H1 (cell line): Measurements from ENCODE around the gene FRMD4A. TPM values are rescaled to one million over a fixed set of nuclear protein-coding genes. Genes with fewer than 3 reads are reported as not detected.

Experiments used
- CTCF ChIA-PET: fragments of 300-600 bp; sonication (Branson Sonifier 250); formaldehyde crosslinking; loops from one replicate; lab custom pipeline; 2021; ENCODE audit not compliant: partially characterized antibody; lab: Charles Lee
- POLR2A ChIA-PET: fragments of 300-600 bp; sonication (Branson Sonifier 250); formaldehyde crosslinking; loops from one replicate; lab custom pipeline; 2021; ENCODE audit warnings: inconsistent platforms; ENCODE audit not compliant: partially characterized antibody; lab: Charles Lee
- DNase-seq, 2 experiments: peaks; one replicate each; pipeline versions ENCODE4 v3.0.0 to v3.0.0-alpha.2; 2010 to 2022; ENCODE audit warnings: low spot score in 2 of 2, low read depth in 1 of 2, mixed read lengths in 1 of 2
- FAIRE-seq: peaks from 2 replicates; lab custom pipeline; 2011; peaks lifted over from hg19 to GRCh38; lab: Jason Lieb, UNC
- H2AFZ ChIP-seq: 2 replicates; pipeline ENCODE4 v1.8.1; 2012; ENCODE audit warnings: low read length, inconsistent platforms
- H2AK5ac ChIP-seq: 2 replicates; pipeline ENCODE4 v1.6.1; 2013; ENCODE audit warnings: low read depth, low read length
- H2BK120ac ChIP-seq: replicated peaks from 2 replicates; pipeline ENCODE3; 2013; ENCODE audit warnings: low read depth, low read length, inconsistent platforms
- H2BK12ac ChIP-seq: 2 replicates; pipeline ENCODE4 v1.6.1; 2013; ENCODE audit warnings: low read depth, low read length
- H2BK15ac ChIP-seq: 2 replicates; pipeline ENCODE4 v1.6.1; 2013; ENCODE audit warnings: low read length
- H2BK20ac ChIP-seq: 2 replicates; pipeline ENCODE4 v1.6.1; 2013; ENCODE audit warnings: low read length
- H2BK5ac ChIP-seq: 2 replicates; pipeline ENCODE4 v1.6.1; 2013; ENCODE audit warnings: low read depth, low read length
- H3K14ac ChIP-seq: 2 replicates; pipeline ENCODE4 v1.6.1; 2013; ENCODE audit warnings: inconsistent platforms; ENCODE audit not compliant: insufficient read length
- H3K18ac ChIP-seq: 2 replicates; pipeline ENCODE4 v1.6.1; 2013; ENCODE audit warnings: low read length; ENCODE audit errors: extremely low read depth
- H3K23ac ChIP-seq: 2 replicates; pipeline ENCODE4 v1.6.1; 2013; ENCODE audit warnings: inconsistent platforms; ENCODE audit not compliant: insufficient read length
- H3K23me2 ChIP-seq: 2 replicates; pipeline ENCODE4 v1.6.1; 2013; ENCODE audit warnings: low read depth, low read length
- H3K27ac ChIP-seq: 2 replicates; pipeline ENCODE4 v1.6.1; 2011; ENCODE audit warnings: low read depth, low read length, inconsistent platforms
- H3K27me3 ChIP-seq, 4 experiments: replicated peaks in 1 of 4; 1 replicate in 1 of 4; 2 replicates in 3 of 4; pipeline versions ENCODE4 v1.6.1 to v1.8.1; 2011 to 2013; ENCODE audit warnings: low read length in 3 of 4, mild to moderate bottlenecking in 3 of 4, inconsistent platforms in 2 of 4, mixed read lengths in 2 of 4, moderate library complexity in 1 of 4; ENCODE audit not compliant: control insufficient read depth in 3 of 4, insufficient read depth in 3 of 4; ENCODE audit errors: extremely low read depth in 1 of 4
- H3K36me3 ChIP-seq, 4 experiments: 2 replicates each; pipeline versions ENCODE4 v1.6.1 to v1.8.1; 2011 to 2013; ENCODE audit warnings: mild to moderate bottlenecking in 4 of 4, low read length in 3 of 4, moderate library complexity in 2 of 4, control low read depth in 1 of 4, inconsistent platforms in 1 of 4; ENCODE audit not compliant: insufficient read depth in 4 of 4, control insufficient read depth in 2 of 4
- H3K4ac ChIP-seq: replicated peaks from 2 replicates; pipeline ENCODE3; 2013; ENCODE audit warnings: low read length, low read depth, mixed read lengths, inconsistent platforms; ENCODE audit not compliant: insufficient read length
- H3K4me1 ChIP-seq, 4 experiments: replicated peaks in 1 of 4; 1 replicate in 1 of 4; 2 replicates in 3 of 4; pipeline versions ENCODE4 v1.6.1 to v1.8.1; 2011 to 2013; ENCODE audit warnings: low read length in 3 of 4, inconsistent platforms in 2 of 4, mixed read lengths in 1 of 4; ENCODE audit not compliant: insufficient read depth in 4 of 4, control insufficient read depth in 3 of 4
- H3K4me2 ChIP-seq, 2 experiments: 2 replicates each; pipeline versions ENCODE4 v1.6.1 to v1.8.1; 2011 to 2013; ENCODE audit warnings: low read depth in 2 of 2, low read length in 2 of 2, control low read depth in 1 of 2, inconsistent platforms in 1 of 2, mild to moderate bottlenecking in 1 of 2; ENCODE audit not compliant: insufficient read depth in 1 of 2
- H3K4me3 ChIP-seq, 4 experiments: fragments of 200-600, 300-600 bp in 1 of 4; sonication (generic), shearing (Covaris generic), sonication (Bioruptor Twin) in 1 of 4; 2 replicates each; pipeline versions ENCODE4 v1.5.1 to v1.8.1; 2011 to 2016; ENCODE audit warnings: low read length in 4 of 4, low read depth in 3 of 4, control low read depth in 2 of 4, inconsistent platforms in 2 of 4, mild to moderate bottlenecking in 2 of 4, mixed read lengths in 1 of 4, moderate library complexity in 1 of 4; ENCODE audit not compliant: insufficient read depth in 2 of 4; ENCODE audit errors: extremely low read depth in 1 of 4
- H3K56ac ChIP-seq: replicated peaks from 2 replicates; pipeline ENCODE3; 2013; ENCODE audit warnings: low read depth, mild to moderate bottlenecking, mixed read lengths, low read length, inconsistent platforms; ENCODE audit not compliant: insufficient read length
- H3K79me1 ChIP-seq: 2 replicates; pipeline ENCODE4 v1.6.1; 2013; ENCODE audit warnings: low read depth, low read length, control low read depth
- H3K79me2 ChIP-seq, 2 experiments: 2 replicates each; pipeline versions ENCODE4 v1.6.1 to v1.8.1; 2012 to 2013; ENCODE audit warnings: low read length in 2 of 2, mild to moderate bottlenecking in 2 of 2, inconsistent platforms in 1 of 2; ENCODE audit not compliant: insufficient read depth in 2 of 2, control insufficient read depth in 1 of 2
- H3K9ac ChIP-seq, 4 experiments: replicated peaks in 1 of 4; 1 replicate in 1 of 4; 2 replicates in 3 of 4; pipeline versions ENCODE4 v1.6.1 to v1.8.1; 2011 to 2013; ENCODE audit warnings: low read depth in 3 of 4, low read length in 3 of 4, control low read depth in 2 of 4, mild to moderate bottlenecking in 2 of 4, moderate library complexity in 2 of 4, inconsistent platforms in 1 of 4; ENCODE audit errors: extremely low read depth in 1 of 4
- H3K9me3 ChIP-seq, 2 experiments: 2 replicates each; pipeline versions ENCODE4 v1.6.1 to v1.8.1; 2012 to 2013; ENCODE audit warnings: mild to moderate bottlenecking in 2 of 2, moderate library complexity in 2 of 2, control low read depth in 1 of 2, inconsistent platforms in 1 of 2, low read depth in 1 of 2, low read length in 1 of 2, mixed read lengths in 1 of 2; ENCODE audit not compliant: insufficient read depth in 2 of 2
- H4K20me1 ChIP-seq, 2 experiments: replicated peaks in 1 of 2; 2 replicates each; pipeline versions ENCODE3 to v1.8.1; 2011 to 2013; ENCODE audit warnings: inconsistent platforms in 2 of 2, low read length in 2 of 2, mild to moderate bottlenecking in 1 of 2; ENCODE audit not compliant: insufficient read depth in 2 of 2, control insufficient read depth in 1 of 2
- H4K5ac ChIP-seq: 2 replicates; pipeline ENCODE4 v1.6.1; 2013; ENCODE audit warnings: low read length, low read depth, mixed read lengths, inconsistent platforms; ENCODE audit not compliant: insufficient read length
- H4K8ac ChIP-seq: 2 replicates; pipeline ENCODE4 v1.8.0; 2013; ENCODE audit warnings: mild to moderate bottlenecking, moderate library complexity, low read length, inconsistent platforms; ENCODE audit not compliant: insufficient read depth; ENCODE audit errors: extremely low read depth
- H4K91ac ChIP-seq: replicated peaks from 2 replicates; pipeline ENCODE3; 2013; ENCODE audit warnings: low read length, mixed read lengths, inconsistent platforms; ENCODE audit not compliant: insufficient read length
- CHD2 ChIP-seq: IDR thresholded peaks from 2 replicates; pipeline ENCODE4 v1.6.1; 2012; ENCODE audit warnings: low read length, improper control_type of control experiment
- E2F6 ChIP-seq: IDR thresholded peaks from 2 replicates; pipeline ENCODE4 v1.6.1; 2012; ENCODE audit warnings: inconsistent platforms
- GABPA ChIP-seq: IDR thresholded peaks from 2 replicates; pipeline ENCODE4 v1.6.1; 2011; ENCODE audit warnings: mild to moderate bottlenecking, low read length, moderate library complexity, borderline replicate concordance; ENCODE audit not compliant: insufficient read depth
- JUND ChIP-seq: IDR thresholded peaks from 2 replicates; pipeline ENCODE4 v1.6.1; 2011; ENCODE audit warnings: mild to moderate bottlenecking, improper control_type of control experiment, low read length
- NRF1 ChIP-seq: IDR thresholded peaks from 2 replicates; pipeline ENCODE4 v1.6.1; 2011; ENCODE audit warnings: mild to moderate bottlenecking, low read depth, low read length, improper control_type of control experiment
- RFX5 ChIP-seq: IDR thresholded peaks from 2 replicates; pipeline ENCODE4 v1.6.1; 2011; ENCODE audit warnings: low read depth, low read length, improper control_type of control experiment, borderline replicate concordance
- RXRA ChIP-seq: IDR thresholded peaks from 2 replicates; pipeline ENCODE4 v1.6.1; 2011; ENCODE audit warnings: low read depth, mild to moderate bottlenecking, low read length, moderate library complexity; ENCODE audit not compliant: insufficient read depth
- SAP30 ChIP-seq: fragments of 300-600 bp; sonication (generic); IDR thresholded peaks from 2 replicates; pipeline ENCODE4 v1.7.1; 2012; ENCODE audit warnings: low read length, moderate library complexity, mild to moderate bottlenecking, inconsistent platforms; ENCODE audit not compliant: insufficient read depth, insufficient replicate concordance
- SP1 ChIP-seq: IDR thresholded peaks from 2 replicates; pipeline ENCODE4 v1.6.1; 2011; ENCODE audit warnings: low read depth, low read length
- TAF7 ChIP-seq: optimal IDR thresholded peaks from 2 replicates; pipeline ENCODE3; 2011; ENCODE audit warnings: low read depth, mild to moderate bottlenecking, inconsistent platforms, low read length, moderate library complexity, borderline replicate concordance
- TBP ChIP-seq: IDR thresholded peaks from 2 replicates; pipeline ENCODE4 v1.6.1; 2011; ENCODE audit warnings: low read depth, low read length, improper control_type of control experiment
- USF2 ChIP-seq: IDR thresholded peaks from 2 replicates; pipeline ENCODE4 v1.6.1; 2011; ENCODE audit warnings: low read length, improper control_type of control experiment
- WGBS, 2 experiments: shearing (Covaris generic) in 1 of 2; methylation state at CpG; one replicate each; pipeline versions ENCODE4 v1.1.6 to v1.1.7; 2013 to 2015; ENCODE audit warnings: low lambda C conversion rate in 2 of 2, mixed read lengths in 2 of 2, inconsistent platforms in 1 of 2, low coverage in 1 of 2, missing lambda C conversion rate in 1 of 2; ENCODE audit not compliant: insufficient replicate concordance in 2 of 2, insufficient coverage in 1 of 2, insufficient read length in 1 of 2; ENCODE audit errors: extremely low coverage in 1 of 2, missing lambda C conversion rate in 1 of 2; 5-methylcytosine and 5-hydroxymethylcytosine counted together
- polyA plus RNA-seq, 7 experiments: library from polyadenylated mRNA; depleted of rRNA in 3 of 7; stranded (reverse) in 5 of 7; unstranded in 2 of 7; fragments of >200 nt in 5 of 7; fragments of 200-250 nt in 2 of 7; gene quantifications; 1 replicate in 5 of 7; 2 replicates in 1 of 7; 4 replicates in 1 of 7; pipeline versions ENCODE4 v1.2.1 to v1.2.3, GENCODE V29; 2011 to 2013; ENCODE audit warnings: missing spikeins in 2 of 7, mixed read lengths in 2 of 7
- total RNA-seq: library from RNA; stranded (reverse); fragmentation: NEBNext Ultra II Directional; extraction: Animal tissue kit (Norgen Biotek cat#: 25700); gene quantifications from 2 replicates; pipeline ENCODE4 v1.2.1, GENCODE V29; 2021

FRMD4A gene
- total and polyA plus RNA-seq, 2 of the 8 experiments (the other 6 are each of a cell fraction or from before 2014, with no cell fraction given): 38.6 to 39.6 TPM

GRCh38 chr10:14378387-14378960, 47.8 kb upstream of the FRMD4A start:
- no peak overlapping the region for H3K56ac ChIP-seq
- no peak overlapping the region for H3K23ac ChIP-seq
- H2AK5ac ChIP-seq: no peak overlapping the region
- no peak overlapping the region for H3K18ac ChIP-seq
- no peaks in the 10 kb centered on the region for H4K20me1 ChIP-seq
- no peak overlapping the region for H4K5ac ChIP-seq
- H2BK12ac ChIP-seq: no peak overlapping the region
- H3K4me3 ChIP-seq: no peak overlapping the region
- 90% methylated on average over 6 of the region's 6 CpGs; no CpG with 5 or more reads in 1 of the 2 experiments for WGBS, 2 experiments
- H4K91ac ChIP-seq: no peak overlapping the region
- peaks cover 0 to 6% (median 3%) of the 10 kb centered on the region in 4 experiments; a peak in 3 of 7 replicates for H3K4me1 ChIP-seq
- no peak overlapping the region for H3K4me2 ChIP-seq
- FAIRE-seq (no peak), DNase-seq (no peak)
- H3K14ac ChIP-seq: no peak overlapping the region
- H3K36me3 ChIP-seq: no peaks in the 10 kb centered on the region
- no peaks in the 10 kb centered on the region for H3K27me3 ChIP-seq
- no peak overlapping the region for H2BK120ac ChIP-seq
- H2BK15ac ChIP-seq: 0 out of 2 replicates have a peak overlapping the region, but pooled peaks have one; percentile 9
- H2BK20ac ChIP-seq: no peak overlapping the region
- H4K8ac ChIP-seq: no peak overlapping the region
- no peak overlapping the region for H2AFZ ChIP-seq
- no peaks in the 10 kb centered on the region for H3K9me3 ChIP-seq
- H3K27ac ChIP-seq: no peak overlapping the region
- ChIA-PET CTCF (interaction anchor here (0.8 to 3.1 kb wide), 3 partner anchors 18 to 76 kb away, joined by 3 to 14 read pairs (median 3); no protein-coding TSS in a partner anchor), POLR2A (no interaction called here)
- H3K79me2 ChIP-seq: no peaks in the 10 kb centered on the region
- no peaks in the 10 kb centered on the region; the same call in 1 of the 2 replicates for H3K23me2 ChIP-seq
- no peak overlapping the region for H2BK5ac ChIP-seq
- H3K9ac ChIP-seq: no peak overlapping the region
- no peaks in the 10 kb centered on the region for H3K79me1 ChIP-seq
- no peak overlapping the region for H3K4ac ChIP-seq
- TF ChIP-seq TBP (no peak), SP1 (no peak), USF2 (no peak), RFX5 (no peak), SAP30 (no peak), JUND (no peak), TAF7 (no peak), E2F6 (no peak), RXRA (no peak), GABPA (no peak), CHD2 (no peak), NRF1 (no peak)
